Transverse colon (tissue), 4 donors: Measurements from ENCODE around the gene COLEC11. TPM values are rescaled to one million over a fixed set of nuclear protein-coding genes. Genes with fewer than 3 reads are reported as not detected.

Source experiments
- DNase-seq: peaks from one replicate; pipeline ENCODE4 v3.0.0-alpha.2; 2019
- H3K27ac ChIP-seq, 4 donors: fragments of 200-600 bp; sonication (generic); 2 replicates each; pipeline ENCODE4 v1.5.1; 2016 to 2018; ENCODE audit warnings: inconsistent platforms in 4 of 4
- H3K27me3 ChIP-seq: fragments of 200-600 bp; sonication (generic); 2 replicates; pipeline ENCODE4 v1.5.1; 2017; ENCODE audit warnings: inconsistent platforms
- H3K36me3 ChIP-seq, 4 donors: fragments of 200-600 bp; sonication (generic); 2 replicates each; pipeline ENCODE4 v1.5.1; 2017 to 2019; ENCODE audit warnings: inconsistent platforms in 4 of 4
- H3K4me1 ChIP-seq, 4 donors: fragments of 200-600 bp; sonication (generic); 2 replicates each; pipeline ENCODE4 v1.5.1; 2017 to 2020; ENCODE audit warnings: inconsistent platforms in 4 of 4
- H3K4me3 ChIP-seq, 4 donors: fragments of 200-600 bp; sonication (generic); 1 replicate in 1 of 4; 2 replicates in 3 of 4; pipeline versions ENCODE4 v1.5.1 to v1.6.1; 2017 to 2019; ENCODE audit warnings: inconsistent platforms in 4 of 4
- H3K9me3 ChIP-seq, 2 donors: fragments of 200-600 bp; sonication (generic); 2 replicates each; pipeline ENCODE4 v1.5.1; 2017 to 2019; ENCODE audit warnings: inconsistent platforms in 2 of 2
- CTCF ChIP-seq, 5 experiments: fragments of 200-600 bp in 3 of 5; fragments of 450-650 bp in 2 of 5; sonication (generic) in 3 of 5; IDR thresholded peaks; 1 replicate in 2 of 5; 2 replicates in 3 of 5; pipeline ENCODE4 v1.5.1; 2016 to 2017; ENCODE audit warnings: antibody characterized with exemption in 5 of 5, inconsistent platforms in 3 of 5, mild to moderate bottlenecking in 2 of 5, moderate library complexity in 1 of 5
- EP300 ChIP-seq: sonication (generic); formaldehyde crosslinking; IDR thresholded peaks from one replicate; pipeline ENCODE4 v1.6.1; 2017; ENCODE audit warnings: antibody characterized with exemption, low read depth
- POLR2A ChIP-seq: fragments of 450-650 bp; IDR thresholded peaks from one replicate; pipeline ENCODE4 v1.6.1; 2016; ENCODE audit warnings: antibody characterized with exemption, mild to moderate bottlenecking, moderate library complexity
- POLR2AphosphoS5 ChIP-seq, 3 donors: sonication (generic); formaldehyde crosslinking; IDR thresholded peaks; one replicate each; pipeline ENCODE4 v1.6.1; 2016; ENCODE audit warnings: antibody characterized with exemption in 3 of 3
- WGBS, 2 donors: methylation state at CpG; one replicate each; pipeline ENCODE4 v1.1.5; 2018; ENCODE audit warnings: low coverage in 1 of 2; 5-methylcytosine and 5-hydroxymethylcytosine counted together
- in situ Hi-C, 4 donors: fragments of 200-750 bp; cut with MboI; loops; one replicate each; pipeline versions ENCODE4 v1.15.0 to v1.15.1; 2017; ENCODE audit warnings: low sequenced_read_pairs in 3 of 4, low pct_ligation_motif_present in 1 of 4, low pct_unique_long_range_greater_than_20kb in 1 of 4
- intact Hi-C: fragments of 100-400 bp; cut with DNase I; formaldehyde crosslinking; loops from one replicate; pipeline ENCODE4 v1.15.1; 2023; ENCODE audit warnings: low total_unique reads
- total RNA-seq, 4 donors: library from RNA; depleted of rRNA; stranded (reverse); fragments of >200 nt; gene quantifications; one replicate each; pipeline ENCODE4 v1.1.0, GENCODE V29; 2016

COLEC11 gene
- total RNA-seq, 4 donors from 2014 or later = 1.6 to 2.0 TPM; not detected in 2

DNA sequence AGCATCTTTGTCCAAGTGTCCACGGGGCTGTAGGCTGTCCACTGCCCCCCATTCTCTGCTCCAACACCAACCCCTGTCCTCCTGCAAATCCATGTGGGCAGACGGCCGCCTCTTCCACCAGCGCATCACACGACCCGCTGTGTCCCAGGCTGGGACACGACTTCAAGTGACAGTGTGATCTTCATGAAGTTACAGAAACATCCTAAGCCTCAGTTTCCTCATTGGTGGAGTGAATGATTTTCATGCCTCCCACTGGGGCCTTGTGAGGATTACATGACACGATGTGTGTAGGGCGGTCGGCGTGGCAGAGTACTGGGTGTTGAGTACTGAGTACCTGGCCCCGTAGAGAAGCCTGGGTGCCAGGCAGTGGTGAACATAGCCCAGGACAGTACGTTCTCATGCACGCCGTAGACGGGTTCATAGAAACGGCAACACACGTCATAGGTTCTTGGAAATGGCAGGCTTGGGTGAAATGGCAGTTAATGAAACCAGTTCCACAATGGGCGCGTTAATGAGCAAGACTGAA, 53.8 kb downstream of the COLEC11 start:
- Histone ChIP-seq H3K9me3 (no peaks in the 10 kb centered on the region), H3K4me3 (no peak overlapping the region), H3K27me3 (peaks cover 9% of the 10 kb centered on the region), H3K27ac (no peak overlapping the region), H3K4me1 (peaks cover 3 to 11% (median 7%) of the 10 kb centered on the region in 4 donors), H3K36me3 (no peaks in the 10 kb centered on the region)
- no peak for DNase-seq
- in situ Hi-C loops (no loop called here), intact Hi-C loops (no loop called here)
- WGBS, 2 donors = 91 to 100% methylated on average over 2 to 19 of the region's 20 CpGs
- TF ChIP-seq POLR2A (no peak), EP300 (no peak), POLR2AphosphoS5 (IDR thresholded peaks at IDR 0.05) (no peak), CTCF (IDR thresholded peaks at IDR 0.05) (no peak)

GRCh38 chr2:3649581-3649980, 54.7 kb downstream of the COLEC11 start:
- DNase-seq = no peak
- in situ Hi-C loops (no loop called here), intact Hi-C loops (no loop called here)
- H3K4me1 ChIP-seq = peaks cover 3 to 11% (median 7%) of the 10 kb centered on the region in 4 donors
- no peaks in the 10 kb centered on the region for H3K36me3 ChIP-seq
- 82 to 85% methylated on average over 6 to 16 of the region's 16 CpGs for WGBS, 2 donors
- TF ChIP-seq CTCF (IDR thresholded peaks at IDR 0.05) (no peak), POLR2A (no peak), EP300 (no peak), POLR2AphosphoS5 (IDR thresholded peaks at IDR 0.05) (no peak)
- H3K4me3 ChIP-seq = no peak overlapping the region
- no peaks in the 10 kb centered on the region for H3K9me3 ChIP-seq
- H3K27me3 ChIP-seq = peaks cover 9% of the 10 kb centered on the region
- H3K27ac ChIP-seq = no peak overlapping the region

GRCh38 chr2:3650140-3650920, 55.4 kb downstream of the COLEC11 start:
- in situ Hi-C loops (loop anchor here in 1 of 4 donors (25.0 kb wide), 1 partner anchor 1513 kb away; no protein-coding TSS in a partner anchor), intact Hi-C loops (loop anchor here (10.0 kb wide), 1 partner anchor 226 kb away; no protein-coding TSS in a partner anchor)
- Histone ChIP-seq H3K9me3 (no peaks in the 10 kb centered on the region), H3K4me3 (no peak overlapping the region), H3K27me3 (peaks cover 9% of the 10 kb centered on the region), H3K4me1 (peaks cover 3 to 11% (median 7%) of the 10 kb centered on the region in 4 donors), H3K27ac (no peak overlapping the region), H3K36me3 (no peaks in the 10 kb centered on the region)
- TF ChIP-seq POLR2A (no peak), CTCF (IDR thresholded peaks at IDR 0.05) (no peak), POLR2AphosphoS5 (IDR thresholded peaks at IDR 0.05) (no peak), EP300 (no peak)
- WGBS, 2 donors = 71% methylated on average over 19 of the region's 20 CpGs; no CpG with 5 or more reads in 1 of the 2 donors
- DNase-seq = no peak
